Cardiac fibroblast (primary cell): ENCODE results near the gene PGAM5.

Source experiments
- DNase-seq, 2 donors: peaks; one replicate each; pipeline versions ENCODE4 v3.0.0 to v3.0.0-alpha.2; 2010; ENCODE audit warnings: low read depth in 2 of 2
- H3K4me3 ChIP-seq, 2 donors: replicated peaks in 1 of 2; 1 replicate in 1 of 2; 2 replicates in 1 of 2; pipeline ENCODE4 v1.5.1; 2011; ENCODE audit warnings: low read depth in 2 of 2, low read length in 2 of 2, mild to moderate bottlenecking in 2 of 2, moderate library complexity in 1 of 2
- CTCF ChIP-seq: IDR thresholded peaks from one replicate; pipeline ENCODE4 v1.5.1; 2011; ENCODE audit warnings: low read depth, mild to moderate bottlenecking, low read length, inconsistent platforms

Gene PGAM5

GRCh38 chr12:132716356-132716755 lies 5.7 kb downstream of the PGAM5 start:
- H3K4me3 ChIP-seq: no peak overlapping the region
- no peak for DNase-seq
- no peak for TF ChIP-seq CTCF

GRCh38 chr12:132717011-132717410 lies 6.4 kb downstream of the PGAM5 start:
- H3K4me3 ChIP-seq: no peak overlapping the region
- no peak for TF ChIP-seq CTCF
- no peak for DNase-seq

GRCh38 chr12:132717531-132718387 lies 7.1 kb downstream of the PGAM5 start:
- DNase-seq: no peak
- no peak for TF ChIP-seq CTCF

GRCh38 chr12:132718644-132719043 lies 8.0 kb downstream of the PGAM5 start:
- no peak for TF ChIP-seq CTCF
- no peak for DNase-seq
- no peak overlapping the region for H3K4me3 ChIP-seq

More at GRCh38 chr12:132717531-132718387, 7.1 kb downstream of the PGAM5 start:
- no peak overlapping the region for H3K4me3 ChIP-seq

GRCh38 chr12:132719141-132719953 lies 8.7 kb downstream of the PGAM5 start:
- H3K4me3 ChIP-seq: no peak overlapping the region
- TF ChIP-seq CTCF: no peak
- no peak for DNase-seq

- TF ChIP-seq CTCF: no peak
- H3K4me3 ChIP-seq: no peak overlapping the region
Observed at GRCh38 chr12:132719954-132720324, 9.3 kb downstream of the PGAM5 start.

More at GRCh38 chr12:132719954-132720324, 9.3 kb downstream of the PGAM5 start:
- no peak for DNase-seq
